GM21619 (cell line): ENCODE measurements around the gene PLA2G2D.

Experiments used
- ATAC-seq: cut with Tn5 transposase; IDR thresholded peaks from one replicate; pipeline ENCODE4 v1.9.1; 2021; ENCODE audit not compliant: unreplicated experiment

The PLA2G2D gene, protein sequence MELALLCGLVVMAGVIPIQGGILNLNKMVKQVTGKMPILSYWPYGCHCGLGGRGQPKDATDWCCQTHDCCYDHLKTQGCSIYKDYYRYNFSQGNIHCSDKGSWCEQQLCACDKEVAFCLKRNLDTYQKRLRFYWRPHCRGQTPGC

DNA sequence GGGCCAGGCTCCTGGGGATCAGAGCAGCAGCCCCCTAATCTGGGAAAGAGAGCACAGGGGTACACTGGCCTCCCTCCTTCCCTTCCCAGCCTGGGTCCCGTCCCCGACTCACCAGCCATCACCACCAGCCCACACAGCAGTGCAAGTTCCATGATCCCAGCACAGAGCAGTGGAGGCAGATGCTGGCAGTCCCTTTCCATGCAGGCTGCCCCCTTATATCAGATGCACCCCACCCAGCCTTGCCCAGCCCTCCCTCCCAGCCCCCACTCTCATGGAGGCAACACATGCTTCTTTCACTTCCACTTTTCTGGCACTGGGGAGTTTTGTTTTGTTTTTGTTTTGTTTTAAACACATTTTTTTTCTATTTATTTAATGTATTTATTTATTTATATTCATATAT, at the start of gene PLA2G2D:
Gene PLA2G2D (minus strand): TSS at position 190 of the 400 bp plus-strand sequence. CDS start 38 bp downstream, at position 152.
- ATAC-seq: no peak

DNA sequence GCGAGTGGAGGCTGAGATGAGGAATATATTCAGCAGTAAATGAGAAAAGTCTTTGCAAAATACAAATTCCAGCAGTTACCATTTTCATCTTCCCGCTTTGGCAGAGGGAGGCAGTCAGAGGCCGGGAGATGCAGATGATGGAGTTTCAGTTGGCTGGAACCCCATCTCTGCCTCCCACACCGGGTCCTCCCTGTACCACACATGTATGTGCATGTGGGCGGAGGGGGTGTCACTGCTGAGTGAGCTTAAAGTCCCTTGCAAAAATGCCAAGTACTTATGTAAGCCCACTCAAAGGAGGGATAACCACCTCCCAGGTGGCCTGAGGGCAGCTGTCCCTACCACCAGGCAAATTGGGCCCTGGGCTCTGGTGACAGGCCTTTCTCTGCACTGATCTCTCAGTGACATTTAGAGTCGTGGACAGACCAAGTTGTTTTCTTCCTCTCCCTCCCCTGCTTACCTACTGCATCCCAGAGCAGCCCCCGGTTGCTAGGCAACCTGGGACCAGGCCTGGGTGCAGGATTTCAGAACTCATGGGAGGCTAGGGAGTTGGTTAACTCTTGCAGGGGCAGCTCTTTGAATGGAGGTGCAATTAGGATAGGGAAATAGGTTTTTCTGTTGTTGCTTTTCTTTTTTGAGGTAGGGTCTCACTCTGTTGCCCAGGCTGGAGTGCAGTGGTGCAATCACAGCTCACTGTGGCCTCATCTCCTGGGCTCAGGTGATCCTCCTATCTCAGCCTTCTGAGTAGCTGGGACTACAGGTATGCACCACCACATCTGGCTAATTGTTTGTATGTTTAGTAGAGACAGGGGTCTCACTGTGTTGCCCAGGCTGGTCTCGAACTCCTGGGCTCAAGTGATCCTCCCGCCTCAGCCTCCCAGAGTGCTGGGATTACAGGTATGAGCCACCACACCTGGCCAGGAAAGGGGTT, 49.5 kb upstream of the PLA2G2D start:
- ATAC-seq: no peak

DNA sequence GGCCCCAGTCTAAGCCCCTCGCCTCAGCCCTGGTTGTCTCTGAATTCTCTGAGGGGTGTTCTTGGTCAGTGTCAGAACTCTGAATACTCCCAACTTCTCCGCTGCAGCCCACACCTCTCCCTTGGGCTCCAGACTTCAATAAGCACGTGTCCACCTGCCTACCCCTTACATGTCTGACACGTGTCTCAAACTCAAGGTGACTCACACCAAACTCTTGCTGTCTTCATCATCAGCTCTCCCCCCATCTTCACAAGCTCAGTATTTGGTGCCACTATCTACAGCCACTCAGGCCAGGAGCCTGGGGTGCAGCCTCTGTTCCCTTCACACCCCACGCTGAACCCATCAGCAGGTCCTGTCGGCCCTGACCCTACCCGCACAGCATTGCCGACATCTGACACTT, 47.8 kb upstream of the PLA2G2D start:
- no peak for ATAC-seq

DNA sequence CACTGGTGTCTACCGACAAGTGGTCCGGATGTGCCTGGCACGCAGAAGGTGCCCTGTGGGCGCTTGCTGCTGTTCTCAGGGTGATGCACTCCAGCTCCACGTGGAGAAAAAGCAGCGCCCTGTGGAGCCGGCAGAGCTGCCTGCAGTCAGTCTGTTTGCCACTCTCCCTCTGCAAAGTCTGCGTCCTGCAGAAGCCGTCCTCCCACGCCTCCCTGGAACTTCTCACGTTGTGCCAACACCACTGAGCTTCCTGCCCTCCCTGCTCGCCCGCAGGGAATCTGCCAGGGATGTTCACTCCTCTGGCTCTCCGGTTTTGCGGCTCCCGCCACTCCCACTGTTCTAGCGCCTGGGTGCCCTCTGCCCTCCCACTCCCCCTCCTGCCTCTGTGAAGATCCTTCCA, 46.7 kb upstream of the PLA2G2D start:
- ATAC-seq: no peak

DNA sequence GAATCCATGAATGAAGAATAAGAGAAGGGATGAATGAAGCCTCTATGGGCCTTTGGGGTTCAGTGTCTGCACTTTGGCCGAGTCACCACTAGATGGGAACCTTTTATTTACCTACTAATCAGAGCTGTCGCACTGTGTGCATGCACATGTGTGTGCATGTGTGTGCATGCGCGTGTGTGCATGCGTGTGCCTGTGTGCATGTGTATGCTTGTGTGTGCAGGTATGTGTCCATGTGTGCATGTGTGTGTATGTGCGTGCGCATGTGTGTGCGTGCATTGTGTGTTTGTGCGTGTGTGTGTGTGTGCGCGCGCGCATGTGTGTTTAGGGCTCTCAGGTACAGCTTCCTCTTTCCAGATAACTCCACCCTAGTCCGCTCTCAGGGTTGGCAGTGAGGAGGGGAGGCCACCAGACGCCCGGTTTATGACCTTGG, 46.2 kb upstream of the PLA2G2D start:
- ATAC-seq: no peak

DNA sequence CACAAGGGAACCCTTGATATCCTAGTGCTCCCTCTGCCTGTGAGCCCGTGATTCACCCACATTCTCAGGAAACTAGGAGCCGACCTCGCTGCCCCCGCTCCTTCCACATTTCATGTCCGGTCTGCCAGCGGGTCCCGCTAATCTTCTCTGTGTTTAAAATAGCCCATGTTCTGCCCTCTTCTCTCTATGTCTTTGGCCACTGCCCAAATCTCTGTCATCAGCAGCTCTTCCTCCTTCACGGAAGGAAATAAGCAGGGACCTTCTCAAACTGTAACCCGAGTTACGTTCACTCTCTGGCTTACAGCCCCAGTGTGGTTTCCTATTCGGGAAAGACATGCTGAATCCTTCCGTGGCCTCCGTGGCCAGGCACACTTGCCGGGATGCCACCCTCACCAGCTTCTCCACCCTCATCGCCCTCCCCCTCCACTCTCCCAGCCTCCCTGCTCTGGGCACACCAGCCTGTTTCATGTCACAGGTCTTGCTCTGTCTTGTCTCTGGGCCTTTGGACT, 45.4 kb upstream of the PLA2G2D start:
- ATAC-seq: no peak

DNA sequence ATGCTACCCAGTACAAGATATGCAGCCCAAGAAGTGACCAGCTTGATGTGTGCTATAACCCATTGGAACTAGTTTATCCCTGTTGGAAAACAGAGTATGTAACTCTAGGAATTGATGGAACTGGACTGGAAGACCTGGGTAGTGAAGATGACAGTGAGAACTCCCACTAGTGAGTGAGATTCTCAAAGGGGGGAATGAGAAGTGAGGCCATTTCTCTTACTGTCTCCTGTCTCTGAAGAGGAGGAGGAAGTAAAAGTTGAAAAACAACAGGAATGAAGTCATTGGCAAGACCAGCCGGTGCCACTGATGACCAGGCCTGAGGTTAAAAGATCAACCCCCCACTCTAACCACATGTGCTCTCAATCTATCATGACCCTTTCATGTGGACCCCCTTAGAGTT, 40.7 kb upstream of the PLA2G2D start:
- ATAC-seq: no peak

DNA sequence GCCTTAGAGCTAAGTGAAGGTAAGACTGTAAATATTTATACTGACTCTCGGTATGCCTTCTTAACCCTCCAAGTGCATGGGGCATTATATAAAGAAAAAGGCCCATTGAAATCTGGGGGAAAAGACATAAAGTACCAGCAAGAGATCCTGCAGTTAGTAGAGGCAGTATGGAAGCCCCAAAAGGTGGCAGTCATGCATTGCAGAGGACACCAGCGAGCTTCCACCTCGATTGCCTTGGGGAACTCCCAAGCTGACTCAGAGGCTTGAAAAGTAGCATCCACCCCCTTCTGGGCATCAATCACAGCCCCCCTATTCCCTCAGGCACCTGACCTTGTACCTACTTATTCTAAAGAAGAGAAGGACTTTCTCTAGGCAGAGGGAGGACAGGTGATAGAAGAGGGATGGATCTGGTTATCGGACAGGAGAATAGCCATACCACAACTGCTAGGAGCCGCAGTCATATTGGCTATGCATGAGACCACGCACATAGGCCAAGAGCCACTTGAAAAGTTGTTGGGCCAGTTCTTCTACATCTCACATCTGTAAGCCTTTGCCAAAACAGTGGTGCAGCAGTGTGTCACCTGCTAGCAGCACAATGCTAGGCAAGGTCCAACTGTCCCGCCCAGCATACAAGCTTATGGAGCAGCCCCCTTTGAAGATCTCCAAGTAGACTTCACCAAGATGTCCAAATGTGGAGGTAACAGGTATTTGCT, 39.2 kb upstream of the PLA2G2D start:
- ATAC-seq: no peak

DNA sequence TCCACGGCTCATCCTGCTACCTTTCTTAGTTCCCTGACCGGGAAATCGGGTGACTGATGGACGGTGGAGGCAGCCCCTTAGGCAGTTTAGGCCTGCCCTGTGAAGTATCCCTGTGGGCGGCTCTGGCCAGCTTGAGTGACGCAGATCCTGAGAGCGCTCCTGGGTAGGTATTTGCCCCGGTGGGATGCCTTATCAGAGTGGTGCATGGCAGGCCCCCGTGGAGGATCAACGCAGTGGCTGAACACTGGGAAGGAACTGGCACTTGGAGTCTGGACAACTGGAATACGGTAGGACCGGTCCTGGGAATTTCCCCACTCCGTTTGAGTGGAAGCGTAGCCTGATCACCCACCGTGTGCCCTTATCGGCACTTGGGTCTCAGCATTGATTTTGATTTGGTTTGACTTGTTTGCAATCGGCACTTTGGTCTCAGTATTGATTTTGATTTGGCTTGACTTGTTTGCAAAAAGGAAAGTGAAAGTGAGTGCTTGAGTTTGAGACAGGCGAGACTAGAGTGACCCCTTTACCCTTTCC, 35.0 kb upstream of the PLA2G2D start:
- no peak for ATAC-seq

DNA sequence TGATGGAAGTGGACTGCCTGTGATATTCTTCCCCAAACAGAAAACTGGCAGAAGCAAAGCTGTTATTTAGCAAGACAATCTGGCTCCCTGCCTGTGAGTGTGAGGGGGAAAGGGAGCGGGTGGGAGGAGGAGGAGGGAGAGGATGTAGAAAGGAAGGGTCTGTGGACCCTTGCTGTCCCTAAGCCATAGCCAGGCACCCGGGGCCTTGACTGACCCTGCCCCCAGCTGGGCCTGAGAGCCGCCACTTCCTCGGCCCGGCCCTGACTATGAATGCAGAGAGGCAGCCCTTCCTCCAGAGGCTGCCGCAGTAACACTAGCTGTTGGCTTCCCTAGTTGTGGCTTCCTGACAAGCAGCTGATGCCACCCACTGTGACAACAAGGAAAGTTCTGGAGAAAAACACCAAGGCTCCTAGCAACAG, 33.7 kb upstream of the PLA2G2D start:
- ATAC-seq: no peak

DNA sequence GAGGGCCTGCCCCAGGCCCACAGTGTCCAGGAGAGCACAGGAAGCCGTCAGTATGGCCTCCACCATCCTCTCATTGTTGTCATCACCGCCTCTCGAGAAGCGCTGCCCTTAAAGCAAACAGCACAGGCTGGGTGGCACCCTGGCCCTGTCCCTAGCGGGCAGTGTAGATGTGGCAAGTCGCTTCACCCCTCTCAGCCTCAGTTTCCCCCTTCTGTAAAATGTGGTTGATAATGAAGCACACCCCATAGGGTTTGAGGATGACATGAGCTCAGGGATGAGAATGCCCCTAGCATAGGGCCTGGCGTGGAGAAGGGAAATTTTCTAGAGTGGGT, 33.2 kb upstream of the PLA2G2D start:
- no peak for ATAC-seq

DNA sequence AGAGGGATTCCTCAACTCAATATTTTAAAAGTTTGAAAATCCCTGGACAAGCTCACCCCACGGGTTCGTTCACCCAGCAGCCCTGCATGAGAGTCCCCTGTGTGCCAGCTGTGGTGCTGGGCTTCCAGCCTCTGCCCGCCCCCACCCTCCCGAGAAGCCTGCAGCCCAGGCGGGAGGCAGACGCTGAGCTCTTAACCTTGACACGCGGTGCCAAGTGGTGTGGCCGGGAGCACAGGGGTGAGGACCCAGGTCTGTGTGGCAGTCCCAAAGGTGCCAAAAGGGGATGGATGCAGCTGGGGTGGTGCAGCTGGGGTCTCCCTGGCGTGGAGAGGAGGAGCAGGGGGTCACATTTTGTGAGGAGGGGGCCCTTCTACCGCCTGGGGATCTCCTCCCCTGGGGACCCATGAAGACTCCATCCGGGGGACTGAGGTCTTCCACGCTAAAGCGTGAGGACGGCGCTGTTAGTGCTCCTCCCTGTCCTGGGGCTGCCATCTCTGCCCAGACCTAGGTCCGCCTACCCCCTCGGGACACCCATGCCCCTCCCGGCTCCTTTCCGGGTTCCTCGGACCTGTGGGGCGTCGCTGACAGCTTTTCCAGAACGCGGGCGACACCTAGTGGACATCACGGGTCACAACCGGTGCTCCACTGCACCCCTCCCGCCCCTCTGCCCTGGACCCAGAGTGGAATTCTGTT, 32.7 kb upstream of the PLA2G2D start:
- peak; percentile 66 for ATAC-seq

DNA sequence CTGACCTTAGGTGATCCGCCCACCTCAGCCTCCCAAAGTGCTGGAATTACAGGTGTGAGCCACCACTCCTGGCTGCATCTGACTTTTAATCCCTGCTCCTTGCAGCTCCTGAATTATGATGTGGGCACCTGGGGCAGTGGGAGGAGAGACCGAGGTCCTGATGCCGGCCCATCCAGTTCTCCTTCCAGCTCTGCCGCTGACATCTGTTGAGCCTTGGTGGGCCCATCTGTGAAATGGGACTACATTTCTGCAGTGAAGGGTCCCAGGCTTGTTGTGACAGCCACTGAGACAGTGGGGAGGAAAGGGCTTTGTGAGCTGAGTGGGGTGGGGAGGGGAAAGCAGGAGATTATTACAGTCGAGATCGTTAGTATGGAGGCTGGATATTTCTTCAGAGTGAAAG, 31.6 kb upstream of the PLA2G2D start:
- ATAC-seq: no peak

DNA sequence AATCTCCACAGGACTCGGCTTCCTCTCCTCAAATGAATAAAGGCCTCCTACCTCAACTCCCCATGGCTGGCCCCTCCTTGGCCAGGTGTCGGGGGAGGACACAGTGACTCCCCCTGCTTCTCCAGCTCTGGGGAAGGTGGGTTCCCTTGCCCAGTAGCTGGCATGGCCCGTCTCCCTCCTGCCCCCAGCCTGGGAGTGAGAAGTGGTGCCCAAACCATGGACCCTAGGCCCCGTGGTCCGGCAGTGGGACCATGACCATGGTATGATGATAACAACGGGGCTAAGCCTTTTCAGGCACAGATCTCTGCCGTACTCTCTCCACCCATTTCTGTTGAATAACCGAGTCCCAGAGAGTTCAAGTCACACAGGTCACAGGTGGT, 31.0 kb upstream of the PLA2G2D start:
- no peak for ATAC-seq

DNA sequence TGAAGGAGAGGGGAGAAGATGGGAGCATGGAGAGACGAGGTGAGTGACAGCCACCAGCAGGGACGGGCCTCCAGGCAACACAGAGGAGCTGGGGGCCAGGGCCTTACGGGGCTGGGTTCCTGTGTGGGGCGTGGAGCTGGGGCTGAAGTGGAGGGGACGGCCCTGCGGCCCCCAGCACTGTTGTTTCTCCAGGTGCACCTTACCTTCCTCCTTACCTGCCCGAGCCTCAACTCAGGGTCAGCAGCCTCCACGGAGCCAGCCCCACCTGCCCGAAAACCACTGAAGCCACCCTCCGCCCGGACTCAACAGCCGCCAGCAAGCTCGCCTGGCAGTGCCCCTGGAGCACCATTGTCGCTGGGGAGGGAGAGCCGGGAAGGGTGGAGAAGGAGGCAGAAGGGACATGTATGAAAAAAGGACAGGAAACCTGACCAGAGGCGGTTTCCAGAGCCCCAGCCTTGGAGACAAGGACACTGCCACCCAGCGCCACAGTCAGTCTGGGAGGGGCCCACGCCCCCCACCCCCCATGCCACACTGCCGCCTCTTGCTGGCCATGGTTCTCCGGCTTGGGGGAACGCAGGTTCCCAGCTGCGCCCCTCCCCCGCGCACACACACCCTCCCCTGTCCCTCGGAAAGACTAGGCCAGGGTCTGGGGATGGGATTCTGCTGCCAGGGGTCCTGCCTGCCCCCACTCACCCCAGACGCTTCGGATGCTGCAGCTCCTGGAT, 30.4 kb upstream of the PLA2G2D start:
- ATAC-seq: no peak

DNA sequence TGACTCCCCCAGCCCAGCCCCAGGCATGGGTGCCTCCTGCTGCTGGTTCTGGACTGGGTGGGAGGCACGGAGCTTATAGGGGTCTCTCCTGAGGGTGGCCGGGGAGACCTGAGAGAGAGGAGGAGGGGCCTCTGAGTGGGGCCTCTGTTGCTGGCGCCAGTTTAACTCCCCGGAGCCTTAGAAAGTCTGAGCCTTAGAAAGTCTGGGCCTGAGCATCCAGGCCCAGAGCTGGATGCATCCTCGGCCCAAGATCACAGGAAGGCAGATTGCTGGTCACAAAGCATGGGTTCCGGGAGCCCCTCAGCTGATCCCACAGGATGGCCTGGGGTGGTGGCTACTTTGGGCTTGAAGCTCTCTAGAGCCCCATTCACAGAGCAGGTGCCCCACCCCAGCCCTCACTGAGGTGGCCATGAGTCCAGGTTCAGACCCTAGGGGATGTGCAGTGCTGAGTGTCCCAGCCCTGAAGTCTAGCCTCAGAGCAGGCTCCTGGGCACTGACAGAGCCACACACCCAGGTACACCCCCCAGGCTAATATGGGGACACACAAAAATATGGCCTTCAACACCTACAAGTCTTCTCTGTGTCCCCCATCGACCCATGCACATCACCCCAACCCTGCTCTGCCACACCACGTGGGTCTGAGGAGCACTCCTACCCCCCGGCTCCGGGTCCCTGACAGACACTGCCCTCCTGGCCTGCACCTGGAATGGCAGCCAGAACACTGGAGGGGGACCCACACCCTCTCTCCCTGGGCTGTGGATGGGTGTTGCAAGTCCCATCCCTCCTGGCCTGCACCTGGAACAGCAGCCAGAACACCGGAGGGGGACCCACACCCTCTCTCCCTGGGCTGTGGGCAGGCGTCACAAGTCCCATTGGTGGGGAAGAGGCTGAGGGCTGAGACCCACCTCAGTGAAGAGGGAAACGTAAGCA, 29.5 kb upstream of the PLA2G2D start:
- no peak for ATAC-seq

DNA sequence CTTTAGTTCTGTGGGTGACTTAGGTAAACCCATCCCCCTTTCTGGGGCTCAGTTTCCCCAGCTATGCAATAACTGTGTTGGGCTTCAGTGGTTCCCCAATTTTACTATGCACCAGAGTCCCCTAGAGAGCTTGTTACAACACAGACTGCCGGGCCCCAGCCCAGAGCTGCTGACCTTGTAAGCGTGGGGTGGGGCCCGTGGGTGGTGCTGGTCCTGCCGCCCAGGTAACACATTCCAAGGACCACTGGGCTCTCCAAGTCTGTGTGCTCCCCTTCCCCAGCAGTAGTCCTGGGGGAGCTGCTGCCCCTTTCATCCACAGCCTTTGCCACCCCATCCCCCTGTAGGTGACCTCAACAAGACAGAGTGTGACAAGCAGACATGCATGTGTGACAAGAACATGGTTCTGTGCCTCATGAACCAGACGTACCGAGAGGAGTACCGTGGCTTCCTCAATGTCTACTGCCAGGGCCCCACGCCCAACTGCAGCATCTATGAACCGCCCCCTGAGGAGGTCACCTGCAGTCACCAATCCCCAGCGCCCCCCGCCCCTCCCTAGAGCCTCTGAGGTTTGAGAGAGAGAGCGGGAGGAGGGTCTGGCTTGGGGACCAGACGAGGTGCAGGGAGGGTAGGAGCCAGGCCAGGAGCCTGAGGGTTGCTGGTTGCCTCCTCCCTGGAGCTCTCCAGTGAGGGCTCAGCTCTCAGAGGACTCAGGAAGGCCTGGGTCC, 28.7 kb upstream of the PLA2G2D start:
- no peak for ATAC-seq

DNA sequence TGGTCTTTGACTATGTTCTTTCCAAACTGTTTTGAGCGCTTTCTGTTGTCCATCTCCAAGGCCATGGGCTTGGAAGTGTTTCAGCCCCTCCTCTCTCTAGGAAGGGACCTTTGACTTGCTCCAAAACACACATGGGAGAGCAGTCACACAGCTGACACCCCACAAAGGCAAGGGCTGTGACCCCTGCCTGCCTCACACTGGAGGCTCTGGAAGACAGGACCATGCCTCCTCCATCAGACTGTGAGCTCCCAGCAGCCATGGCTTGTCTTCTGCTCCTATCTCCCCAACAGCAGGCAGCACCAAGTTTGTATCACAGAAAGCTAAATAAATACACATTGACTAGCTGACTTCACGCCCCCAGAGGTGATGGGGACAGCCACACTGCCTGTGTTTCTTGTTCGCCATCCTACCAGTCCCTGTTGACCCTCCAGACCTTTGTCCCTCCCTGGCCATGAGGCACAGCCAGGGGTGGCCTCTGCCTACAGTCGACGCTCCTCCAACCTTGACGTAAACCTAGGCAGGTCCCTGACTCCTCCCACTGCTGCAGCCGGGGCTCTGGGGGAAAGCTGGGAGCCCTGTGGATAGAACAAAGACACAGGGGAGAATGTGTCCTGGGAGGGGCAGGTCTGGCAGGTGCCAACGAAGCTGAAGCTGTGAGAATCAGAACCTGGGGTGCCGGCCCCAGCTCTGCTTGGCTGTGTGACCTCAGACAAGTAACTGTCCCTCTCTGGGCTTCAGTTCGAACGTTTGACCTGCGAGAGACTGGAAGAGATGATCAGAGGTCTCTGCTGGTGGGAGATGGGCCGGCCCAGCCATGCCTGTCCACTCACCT, 24.6 kb upstream of the PLA2G2D start:
- no peak for ATAC-seq
